ENCODE results near the gene ARF1. TPM values are rescaled to one million over a fixed set of nuclear protein-coding genes. Genes with fewer than 3 reads are reported as not detected.
A peak's percentile ranks its signal among the peaks of the same experiment; 100 is the strongest.

Gene ARF1
- total RNA-seq, 1 donor from 2014 or later: 213 TPM

DNA sequence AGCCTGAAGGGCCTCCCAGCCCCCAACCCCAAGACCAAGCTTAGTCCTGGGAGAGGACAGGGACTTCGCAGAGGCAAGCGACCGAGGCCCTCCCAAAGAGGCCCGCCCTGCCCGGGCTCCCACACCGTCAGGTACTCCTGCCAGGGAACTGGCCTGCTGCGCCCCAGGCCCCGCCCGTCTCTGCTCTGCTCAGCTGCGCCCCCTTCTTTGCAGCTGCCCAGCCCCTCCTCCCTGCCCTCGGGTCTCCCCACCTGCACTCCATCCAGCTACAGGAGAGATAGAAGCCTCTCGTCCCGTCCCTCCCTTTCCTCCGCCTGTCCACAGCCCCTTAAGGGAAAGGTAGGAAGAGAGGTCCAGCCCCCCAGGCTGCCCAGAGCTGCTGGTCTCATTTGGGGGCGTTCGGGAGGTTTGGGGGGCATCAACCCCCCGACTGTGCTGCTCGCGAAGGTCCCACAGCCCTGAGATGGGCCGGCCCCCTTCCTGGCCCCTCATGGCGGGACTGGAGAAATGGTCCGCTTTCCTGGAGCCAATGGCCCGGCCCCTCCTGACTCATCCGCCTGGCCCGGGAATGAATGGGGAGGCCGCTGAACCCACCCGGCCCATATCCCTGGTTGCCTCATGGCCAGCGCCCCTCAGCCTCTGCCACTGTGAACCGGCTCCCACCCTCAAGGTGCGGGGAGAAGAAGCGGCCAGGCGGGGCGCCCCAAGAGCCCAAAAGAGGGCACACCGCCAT, 21.9 kb upstream of the ARF1 start:
- Mint-ChIP-seq H3K9me3 (no peaks in the 10 kb centered on the region), H3K27ac (no peak overlapping the region), H3K4me1 (peaks cover 15% of the 10 kb centered on the region), H3K4me3 (no peak overlapping the region), H3K27me3 (peaks cover 30% of the 10 kb centered on the region), H3K36me3 (ENCODE audit: low read depth) (no peaks in the 10 kb centered on the region)
- TF ChIP-seq, protein P1, sequence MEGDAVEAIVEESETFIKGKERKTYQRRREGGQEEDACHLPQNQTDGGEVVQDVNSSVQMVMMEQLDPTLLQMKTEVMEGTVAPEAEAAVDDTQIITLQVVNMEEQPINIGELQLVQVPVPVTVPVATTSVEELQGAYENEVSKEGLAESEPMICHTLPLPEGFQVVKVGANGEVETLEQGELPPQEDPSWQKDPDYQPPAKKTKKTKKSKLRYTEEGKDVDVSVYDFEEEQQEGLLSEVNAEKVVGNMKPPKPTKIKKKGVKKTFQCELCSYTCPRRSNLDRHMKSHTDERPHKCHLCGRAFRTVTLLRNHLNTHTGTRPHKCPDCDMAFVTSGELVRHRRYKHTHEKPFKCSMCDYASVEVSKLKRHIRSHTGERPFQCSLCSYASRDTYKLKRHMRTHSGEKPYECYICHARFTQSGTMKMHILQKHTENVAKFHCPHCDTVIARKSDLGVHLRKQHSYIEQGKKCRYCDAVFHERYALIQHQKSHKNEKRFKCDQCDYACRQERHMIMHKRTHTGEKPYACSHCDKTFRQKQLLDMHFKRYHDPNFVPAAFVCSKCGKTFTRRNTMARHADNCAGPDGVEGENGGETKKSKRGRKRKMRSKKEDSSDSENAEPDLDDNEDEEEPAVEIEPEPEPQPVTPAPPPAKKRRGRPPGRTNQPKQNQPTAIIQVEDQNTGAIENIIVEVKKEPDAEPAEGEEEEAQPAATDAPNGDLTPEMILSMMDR (IDR thresholded peaks at IDR 0.05): no peak
- peak; percentile 14 for DNase-seq
- POLR2A ChIA-PET: interaction anchor here (1.0 kb wide), 1 partner anchor 21 kb away, joined by 3 read pairs; no protein-coding TSS in a partner anchor
- CTCF ChIA-PET: no interaction called here
- intact Hi-C loops (cut with micrococcal nuclease): no loop called here
- ATAC-seq (ENCODE audit: low read depth): no peak

DNA sequence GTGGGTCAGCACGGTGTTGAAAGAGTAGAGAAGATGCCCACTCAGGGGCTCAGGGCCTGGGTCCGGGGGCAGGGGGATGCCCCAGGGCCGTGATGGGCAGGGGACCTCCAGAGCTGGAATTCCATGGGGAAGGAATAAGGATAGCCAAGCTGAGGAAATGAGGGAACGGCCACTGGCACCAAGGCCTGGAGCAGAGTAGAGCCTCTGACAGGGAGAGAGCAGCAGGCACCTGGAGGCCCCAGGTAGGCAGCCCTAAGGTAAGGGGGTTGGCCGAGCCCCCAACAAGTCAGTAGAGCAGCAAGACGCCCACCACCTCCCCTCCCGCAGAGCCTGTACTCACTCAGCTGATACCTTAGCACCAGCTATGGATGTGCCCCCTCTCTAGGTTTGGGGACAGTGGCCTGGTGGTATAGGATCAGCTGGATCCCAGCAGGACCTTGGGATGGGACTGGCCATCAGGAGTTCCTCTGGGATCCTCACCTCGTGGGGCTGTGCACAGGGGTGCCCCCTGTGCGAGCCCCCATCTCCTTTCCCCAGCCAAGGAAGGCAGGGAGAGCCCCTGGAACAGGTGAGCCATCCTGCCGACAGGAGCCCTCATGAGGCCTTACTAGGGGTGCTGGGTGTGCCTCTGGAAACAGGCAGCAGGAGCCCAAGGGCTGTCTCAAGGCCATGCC, 21.0 kb upstream of the ARF1 start:
- ChIA-PET POLR2A (no interaction called here), CTCF (no interaction called here)
- Mint-ChIP-seq H3K4me3 (no peak overlapping the region), H3K36me3 (ENCODE audit: low read depth) (no peaks in the 10 kb centered on the region), H3K4me1 (peaks cover 15% of the 10 kb centered on the region), H3K9me3 (no peaks in the 10 kb centered on the region), H3K27me3 (peaks cover 33% of the 10 kb centered on the region), H3K27ac (no peak overlapping the region)
- TF ChIP-seq, protein P1 (IDR thresholded peaks at IDR 0.05): no peak
- DNase-seq (peak; percentile 13), ATAC-seq (ENCODE audit: low read depth) (no peak)
- intact Hi-C loops (cut with micrococcal nuclease): no loop called here

DNA sequence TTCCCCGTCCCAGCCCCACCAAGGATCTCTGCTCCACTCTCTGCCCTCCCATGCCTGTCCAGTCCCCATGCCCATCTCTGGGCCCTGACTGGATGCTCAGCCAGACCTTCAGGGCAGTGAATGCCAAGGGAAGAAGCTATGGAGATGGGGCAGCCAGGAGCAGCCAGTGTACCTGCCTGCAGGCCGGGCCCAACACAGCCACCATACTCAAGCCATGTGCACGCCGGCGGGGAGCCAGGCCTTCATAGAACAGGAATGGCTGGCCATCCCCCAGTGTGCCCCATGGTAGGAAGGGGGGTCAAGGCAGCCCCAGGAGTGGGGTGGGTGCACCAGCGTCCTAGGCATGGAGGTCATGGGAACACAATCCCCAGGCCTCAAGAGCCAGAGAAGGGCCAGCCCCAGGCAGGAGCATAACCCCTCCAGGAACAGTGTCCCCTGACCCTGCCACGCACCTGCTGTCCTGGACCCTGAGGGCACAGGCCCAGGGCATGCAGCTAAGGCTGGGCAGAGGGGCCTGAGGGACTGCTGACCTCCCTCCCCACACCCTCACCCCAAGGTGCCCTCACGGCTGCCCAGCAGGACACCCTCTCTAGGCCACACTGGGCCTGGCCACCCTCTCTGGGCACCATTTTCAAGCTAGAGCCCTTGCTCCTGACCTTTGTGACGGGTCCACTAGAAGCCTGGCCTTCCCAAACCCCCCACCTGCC, 20.3 kb upstream of the ARF1 start:
- ATAC-seq (ENCODE audit: low read depth) (no peak), DNase-seq (peak; percentile 7)
- no peak overlapping the region for H3K27ac Mint-ChIP-seq
- TF ChIP-seq, protein P1 (IDR thresholded peaks at IDR 0.05): no peak
- peaks cover 34% of the 10 kb centered on the region for H3K27me3 Mint-ChIP-seq
- ChIA-PET POLR2A (no interaction called here), CTCF (no interaction called here)
- intact Hi-C loops (cut with micrococcal nuclease): no loop called here
- no peaks in the 10 kb centered on the region for H3K9me3 Mint-ChIP-seq
- no peaks in the 10 kb centered on the region for H3K36me3 Mint-ChIP-seq (ENCODE audit: low read depth)
- peaks cover 15% of the 10 kb centered on the region for H3K4me1 Mint-ChIP-seq
- H3K4me3 Mint-ChIP-seq: no peak overlapping the region

DNA sequence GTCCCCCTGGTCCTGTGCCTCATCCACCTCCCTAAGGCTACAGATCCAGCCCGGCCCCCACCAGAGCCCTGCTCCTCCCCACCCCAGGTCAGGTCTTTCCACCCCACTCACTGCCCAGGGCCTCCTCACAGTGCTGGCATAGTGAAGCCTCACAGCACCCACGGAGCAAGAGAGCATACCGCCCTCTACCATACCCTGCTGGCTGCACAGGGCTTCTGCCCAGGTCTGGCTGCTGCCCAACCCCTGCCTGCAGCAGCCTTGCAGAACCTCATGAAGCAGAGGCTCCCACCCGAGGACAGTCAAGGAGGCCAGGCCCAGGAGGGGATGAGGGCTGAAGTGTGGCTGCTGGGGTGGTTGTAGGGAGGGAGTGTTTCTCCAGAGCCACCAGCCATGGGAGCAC, 19.7 kb upstream of the ARF1 start:
- POLR2A ChIA-PET: no interaction called here
- intact Hi-C loops (cut with micrococcal nuclease): no loop called here
- H3K4me1 Mint-ChIP-seq: peaks cover 15% of the 10 kb centered on the region
- ATAC-seq (ENCODE audit: low read depth) (no peak), DNase-seq (no peak)
- CTCF ChIA-PET: no interaction called here
- no peaks in the 10 kb centered on the region for H3K9me3 Mint-ChIP-seq
- peaks cover 34% of the 10 kb centered on the region for H3K27me3 Mint-ChIP-seq
- H3K27ac Mint-ChIP-seq: no peak overlapping the region
- TF ChIP-seq, protein P1 (IDR thresholded peaks at IDR 0.05): no peak
- H3K4me3 Mint-ChIP-seq: no peak overlapping the region
- H3K36me3 Mint-ChIP-seq (ENCODE audit: low read depth): no peaks in the 10 kb centered on the region

All from activated B cell treated with CpG ODN at 0.5 μM for 24 hours (primary cell).